GM08714 (cell line): Measurements from ENCODE around the gene CNNM4.
A peak's percentile ranks its signal among the peaks of the same experiment; 100 is the strongest.

Experiments used
- H3K4me3 ChIP-seq: fragments of 200-500 bp; sonication (Bioruptor generic); 2 replicates; pipeline ENCODE4 v1.5.1; 2014; ENCODE audit warnings: mild to moderate bottlenecking, low read length, inconsistent platforms
- ZNF274 ChIP-seq: IDR thresholded peaks from 2 replicates; pipeline ENCODE4 v1.6.1; 2012; ENCODE audit warnings: mild to moderate bottlenecking, low read depth, low read length

The CNNM4 gene

DNA sequence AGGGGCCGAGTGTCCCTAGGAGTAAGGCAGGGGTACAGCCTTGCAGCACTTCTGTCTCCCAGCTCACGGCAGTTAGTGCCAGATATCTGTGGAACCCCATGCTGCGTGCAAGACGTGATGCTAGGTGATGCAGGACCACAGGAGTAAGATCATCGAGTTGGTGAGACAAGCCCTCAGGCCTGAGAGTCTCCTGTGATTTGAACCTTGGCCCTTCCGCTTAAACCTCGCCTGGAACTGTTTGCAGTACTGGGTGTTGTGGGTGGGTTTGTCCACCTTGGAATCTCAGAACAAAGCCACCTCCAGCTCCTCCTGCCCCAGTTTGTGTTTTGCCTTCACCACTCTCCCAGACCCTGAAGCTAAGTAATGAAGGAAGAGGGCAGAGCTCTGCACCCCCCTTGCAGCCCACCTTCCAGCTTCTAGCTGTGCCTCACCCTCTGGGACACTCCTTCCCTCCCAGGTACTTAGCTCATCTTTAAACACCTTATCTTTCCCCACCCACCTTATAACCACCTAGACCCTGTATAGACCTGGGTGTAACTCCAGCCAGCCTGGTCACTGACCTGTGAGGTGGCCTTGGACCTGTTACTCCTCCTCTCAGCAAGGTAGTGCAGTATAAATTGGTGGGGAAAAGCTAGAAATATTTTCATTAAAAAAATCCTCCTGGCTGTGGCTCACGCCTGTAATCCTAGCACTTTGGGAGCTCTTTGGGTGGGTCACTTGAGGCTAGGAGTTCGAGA is 6.6 kb downstream of the CNNM4 start:
- no peak for TF ChIP-seq ZNF274
- H3K4me3 ChIP-seq, result no peak overlapping the region; the same call in 1 of the 2 replicates

GRCh38 chr2:96768083-96768561 is 7.4 kb downstream of the CNNM4 start:
- no peak overlapping the region; the same call in 1 of the 2 replicates for H3K4me3 ChIP-seq
- TF ChIP-seq ZNF274, result no peak

GRCh38 chr2:96769814-96770213 is 9.1 kb downstream of the CNNM4 start:
- no peak overlapping the region for H3K4me3 ChIP-seq
- TF ChIP-seq ZNF274, result no peak

DNA sequence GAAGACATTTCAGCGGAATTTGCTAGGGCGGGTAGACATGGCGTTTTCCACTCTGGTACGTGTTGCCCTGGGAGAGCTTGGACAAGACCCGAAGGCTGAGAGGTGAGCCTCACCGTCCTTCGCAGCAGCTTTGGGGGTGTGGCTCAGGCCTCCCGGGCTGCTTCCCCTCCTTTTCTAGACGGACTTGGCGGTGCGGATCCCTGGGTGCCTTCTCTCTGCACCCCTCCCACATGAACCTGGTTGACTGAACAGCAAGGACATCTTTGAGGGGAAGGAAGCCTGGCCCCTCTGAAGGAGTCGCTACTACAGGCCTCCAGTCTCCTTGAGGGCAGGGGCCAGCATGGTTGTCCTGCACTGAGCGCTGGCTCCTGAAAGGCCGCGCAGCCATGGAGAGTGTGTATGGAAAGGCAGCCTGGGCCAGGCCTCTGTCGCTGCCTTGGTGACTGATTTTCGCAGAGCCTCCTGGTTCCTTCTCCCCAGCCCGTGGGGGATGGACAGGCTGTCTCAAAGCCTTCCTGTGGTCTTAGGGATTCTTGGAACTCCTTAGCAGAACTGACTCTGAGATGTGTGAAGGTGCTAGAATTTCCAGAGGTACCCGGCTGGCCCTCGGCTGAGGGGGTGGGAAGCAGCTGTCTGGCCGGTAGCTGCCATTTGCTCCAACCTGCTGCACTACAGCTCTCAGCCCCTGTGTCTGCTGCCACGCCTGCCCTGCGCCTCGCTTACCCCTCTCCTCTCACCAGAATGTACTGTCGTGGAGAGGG is 9.9 kb downstream of the CNNM4 start:
- no peak overlapping the region for H3K4me3 ChIP-seq
- TF ChIP-seq ZNF274, result no peak

GRCh38 chr2:96771796-96772618 is 11.3 kb downstream of the CNNM4 start:
- H3K4me3 ChIP-seq, result no peak overlapping the region
- TF ChIP-seq ZNF274, result no peak

GRCh38 chr2:96772903-96773671 is 12.4 kb downstream of the CNNM4 start:
- peak overlapping the region; percentile 21; the same call in 1 of the 2 replicates for H3K4me3 ChIP-seq
- TF ChIP-seq ZNF274, result no peak

- TF ChIP-seq ZNF274, result no peak
- peak overlapping the region; percentile 32; the same call in 1 of the 2 replicates for H3K4me3 ChIP-seq
Measured at GRCh38 chr2:96773922-96774321, 13.2 kb downstream of the CNNM4 start.

DNA sequence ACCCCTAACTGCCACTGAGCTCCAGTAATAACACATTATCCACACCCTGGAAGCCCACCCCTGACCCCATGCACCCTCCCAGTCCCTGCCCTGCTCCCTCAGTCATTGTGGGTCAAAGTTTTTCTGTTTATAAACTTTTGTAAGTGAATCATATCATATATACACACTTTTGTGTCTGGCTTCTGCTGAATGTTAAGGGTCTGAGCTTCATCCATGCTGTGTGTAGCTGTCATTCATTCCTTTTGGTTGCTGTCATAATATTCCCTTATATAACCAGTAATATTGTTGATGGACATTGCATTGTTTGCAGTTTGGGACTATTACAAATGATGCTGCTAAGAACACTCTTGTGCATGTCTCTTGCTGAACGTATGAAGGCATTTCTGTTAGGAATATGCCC is 14.5 kb downstream of the CNNM4 start:
- no peak overlapping the region for H3K4me3 ChIP-seq
- no peak for TF ChIP-seq ZNF274

DNA sequence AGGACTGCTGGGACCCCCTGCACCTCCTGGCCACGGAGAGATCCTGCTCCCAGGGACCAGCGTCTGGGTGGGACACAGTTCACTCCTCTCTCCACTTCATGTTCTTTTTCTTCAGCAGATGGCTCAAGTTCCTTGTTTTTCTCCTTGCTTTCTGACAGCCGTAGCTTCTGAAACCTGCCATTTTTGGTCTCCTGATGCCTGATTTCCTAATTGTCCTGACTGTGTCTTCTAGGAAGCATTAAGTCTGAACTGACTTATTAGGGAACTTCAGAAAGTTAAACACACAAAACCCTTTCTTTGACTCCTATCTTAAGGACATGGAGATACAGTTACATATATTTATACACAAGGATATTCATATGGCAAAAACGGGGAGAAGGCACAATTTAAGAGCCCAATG is 22.7 kb downstream of the CNNM4 start:
- H3K4me3 ChIP-seq, result no peak overlapping the region
- TF ChIP-seq ZNF274, result no peak

- H3K4me3 ChIP-seq, result no peak overlapping the region
- TF ChIP-seq ZNF274, result no peak
Measured at GRCh38 chr2:96787411-96787810, 26.7 kb downstream of the CNNM4 start.

- no peak for TF ChIP-seq ZNF274
- no peak overlapping the region for H3K4me3 ChIP-seq
Measured at GRCh38 chr2:96788442-96789244, 27.9 kb downstream of the CNNM4 start.

- H3K4me3 ChIP-seq, result no peak overlapping the region
- TF ChIP-seq ZNF274, result no peak
Measured at GRCh38 chr2:96789245-96789617, 28.5 kb downstream of the CNNM4 start.
